Measurements from ENCODE around the gene PRPS1L1.

PRPS1L1 gene

GRCh38 chr7:18019555-18019954, 8.1 kb downstream of the PRPS1L1 start:
- in situ Hi-C loops (cut with HindIII; ENCODE audit: low sequenced_read_pairs): no loop called here
- no peak for DNase-seq (ENCODE audit: low read depth)
- TF ChIP-seq CTCF (IDR thresholded peaks at IDR 0.05; ENCODE audit: low read depth, low read length, missing control alignments): no peak
- no peak overlapping the region for H3K4me3 ChIP-seq (ENCODE audit: low read depth, low read length)

GRCh38 chr7:18018296-18019215, 9.1 kb downstream of the PRPS1L1 start:
- in situ Hi-C loops (cut with HindIII; ENCODE audit: low sequenced_read_pairs): no loop called here
- no peak for DNase-seq (ENCODE audit: low read depth)
- no peak for TF ChIP-seq CTCF (IDR thresholded peaks at IDR 0.05; ENCODE audit: low read depth, low read length, missing control alignments)
- no peak overlapping the region for H3K4me3 ChIP-seq (ENCODE audit: low read depth, low read length)

- in situ Hi-C loops (cut with HindIII; ENCODE audit: low sequenced_read_pairs): no loop called here
- no peak for DNase-seq (ENCODE audit: low read depth)
Measured at GRCh38 chr7:18016547-18017444, 10.8 kb downstream of the PRPS1L1 start.

GRCh38 chr7:18013936-18014335, 13.7 kb downstream of the PRPS1L1 start:
- DNase-seq (ENCODE audit: low read depth): no peak
- TF ChIP-seq CTCF (IDR thresholded peaks at IDR 0.05; ENCODE audit: low read depth, low read length, missing control alignments): no peak
- H3K4me3 ChIP-seq (ENCODE audit: low read depth, low read length): no peak overlapping the region
- in situ Hi-C loops (cut with HindIII; ENCODE audit: low sequenced_read_pairs): no loop called here

More at GRCh38 chr7:18016547-18017444, 10.8 kb downstream of the PRPS1L1 start:
- no peak overlapping the region for H3K4me3 ChIP-seq (ENCODE audit: low read depth, low read length)
- TF ChIP-seq CTCF (IDR thresholded peaks at IDR 0.05; ENCODE audit: low read depth, low read length, missing control alignments): no peak

GRCh38 chr7:18004372-18004771, 23.3 kb downstream of the PRPS1L1 start:
- in situ Hi-C loops (cut with HindIII; ENCODE audit: low sequenced_read_pairs): no loop called here
- no peak for TF ChIP-seq CTCF (IDR thresholded peaks at IDR 0.05; ENCODE audit: low read depth, low read length, missing control alignments)
- no peak overlapping the region for H3K4me3 ChIP-seq (ENCODE audit: low read depth, low read length)
- DNase-seq (ENCODE audit: low read depth): no peak

GRCh38 chr7:18003286-18003994, 24.2 kb downstream of the PRPS1L1 start:
- DNase-seq (ENCODE audit: low read depth): no peak
- no peak overlapping the region for H3K4me3 ChIP-seq (ENCODE audit: low read depth, low read length)
- in situ Hi-C loops (cut with HindIII; ENCODE audit: low sequenced_read_pairs): no loop called here
- TF ChIP-seq CTCF (IDR thresholded peaks at IDR 0.05; ENCODE audit: low read depth, low read length, missing control alignments): no peak

All from astrocyte of the cerebellum (primary cell).